Measurements from ENCODE around the gene KRTAP20-3. TPM values are rescaled to one million over a fixed set of nuclear protein-coding genes. Genes with fewer than 3 reads are reported as not detected.

Gene KRTAP20-3
- total RNA-seq: not detected

DNA sequence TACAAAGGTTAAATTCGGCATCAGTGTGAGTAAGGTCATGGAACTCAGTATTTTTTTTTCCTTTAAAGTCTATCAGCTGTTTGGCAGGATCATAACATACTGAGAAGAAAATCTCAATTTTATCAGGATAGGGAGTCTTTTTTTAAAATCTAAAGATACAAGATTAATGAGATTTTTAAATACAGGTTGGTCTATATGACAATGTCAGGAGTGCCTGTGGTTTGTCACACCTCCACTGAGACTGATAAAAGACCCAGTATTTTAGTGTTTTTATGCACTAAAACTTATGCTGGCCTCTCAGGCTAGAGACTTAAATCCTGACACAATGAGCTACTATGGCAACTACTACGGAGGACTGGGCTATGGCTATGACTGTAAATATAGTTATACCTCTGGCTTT, at the start of gene KRTAP20-3:
TSS of gene KRTAP20-3 (plus strand) at position 301 of the 400 bp plus-strand sequence.
- H3K4me3 ChIP-seq (ENCODE audit: low read depth, poor library complexity, severe bottlenecking): no peak within 1 kb of the TSS
- TF ChIP-seq, protein P1, sequence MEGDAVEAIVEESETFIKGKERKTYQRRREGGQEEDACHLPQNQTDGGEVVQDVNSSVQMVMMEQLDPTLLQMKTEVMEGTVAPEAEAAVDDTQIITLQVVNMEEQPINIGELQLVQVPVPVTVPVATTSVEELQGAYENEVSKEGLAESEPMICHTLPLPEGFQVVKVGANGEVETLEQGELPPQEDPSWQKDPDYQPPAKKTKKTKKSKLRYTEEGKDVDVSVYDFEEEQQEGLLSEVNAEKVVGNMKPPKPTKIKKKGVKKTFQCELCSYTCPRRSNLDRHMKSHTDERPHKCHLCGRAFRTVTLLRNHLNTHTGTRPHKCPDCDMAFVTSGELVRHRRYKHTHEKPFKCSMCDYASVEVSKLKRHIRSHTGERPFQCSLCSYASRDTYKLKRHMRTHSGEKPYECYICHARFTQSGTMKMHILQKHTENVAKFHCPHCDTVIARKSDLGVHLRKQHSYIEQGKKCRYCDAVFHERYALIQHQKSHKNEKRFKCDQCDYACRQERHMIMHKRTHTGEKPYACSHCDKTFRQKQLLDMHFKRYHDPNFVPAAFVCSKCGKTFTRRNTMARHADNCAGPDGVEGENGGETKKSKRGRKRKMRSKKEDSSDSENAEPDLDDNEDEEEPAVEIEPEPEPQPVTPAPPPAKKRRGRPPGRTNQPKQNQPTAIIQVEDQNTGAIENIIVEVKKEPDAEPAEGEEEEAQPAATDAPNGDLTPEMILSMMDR (IDR thresholded peaks at IDR 0.05): no peak
- TF ChIP-seq POLR2A (IDR thresholded peaks at IDR 0.05): no peak
- intact Hi-C loops (cut with DNase I; ENCODE audit: low total_unique reads): no loop called here
- no peak for DNase-seq (ENCODE audit: low spot score in 2 of 2)
- WGBS, 2 donors: 86 to 92% methylated on average over 2 of the region's 2 CpGs

DNA sequence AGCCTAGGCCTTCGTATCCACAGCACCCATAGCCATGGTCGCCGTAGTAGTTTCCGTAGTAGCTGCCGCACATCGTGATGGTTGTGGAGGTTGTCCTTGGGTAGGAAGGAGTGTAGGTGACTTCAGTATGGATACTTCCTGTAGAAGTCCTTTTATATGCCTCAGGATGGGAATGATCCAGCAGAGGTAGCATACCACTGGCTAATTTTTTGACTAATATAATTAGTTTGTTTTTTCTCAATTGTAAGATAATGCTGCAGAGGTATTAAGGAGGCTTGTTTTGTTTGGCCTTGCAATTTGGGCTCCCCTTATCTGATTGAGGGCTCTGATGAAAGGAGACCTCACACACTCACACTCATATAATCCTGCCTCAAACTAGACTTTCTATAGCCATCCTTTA, 43.9 kb upstream of the KRTAP20-3 start, which contains the start of gene KRTAP6-2:
TSS of gene KRTAP6-2 (minus strand) at position 101 of the 400 bp plus-strand sequence. CDS start at position 73, 28 bp downstream.
- TF ChIP-seq, protein P1 (IDR thresholded peaks at IDR 0.05): no peak
- no peak for TF ChIP-seq POLR2A (IDR thresholded peaks at IDR 0.05)
- no peak within 1 kb of the TSS for H3K4me3 ChIP-seq (ENCODE audit: low read depth, poor library complexity, severe bottlenecking)
- whole genome bisulfite sequencing, 2 donors: 93 to 96% methylated on average over 6 of the region's 6 CpGs
- DNase-seq (ENCODE audit: low spot score in 2 of 2): no peak
- intact Hi-C loops (cut with DNase I; ENCODE audit: low total_unique reads): no loop called here

DNA sequence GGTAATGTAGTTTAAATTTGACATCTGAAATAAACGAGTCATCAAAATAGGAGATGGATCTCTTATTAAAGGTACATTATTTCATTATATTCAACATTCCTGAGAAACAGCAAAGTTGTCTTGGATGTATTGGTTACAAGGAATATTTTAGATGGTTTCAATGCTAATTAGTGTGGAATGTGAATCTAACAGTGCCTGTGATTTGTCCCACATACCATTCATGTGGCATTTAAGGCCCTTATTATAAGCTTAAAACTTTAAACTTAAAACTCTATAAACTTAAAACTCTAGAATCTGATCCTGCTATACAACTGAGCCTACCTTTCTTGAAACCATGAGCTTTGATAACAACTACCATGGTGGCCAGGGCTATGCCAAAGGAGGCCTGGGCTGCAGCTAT, 41.9 kb upstream of the KRTAP20-3 start, which contains the start of gene KRTAP22-1:
TSS of gene KRTAP22-1 (plus strand) at position 301 of the 400 bp plus-strand sequence.
- intact Hi-C loops (cut with DNase I; ENCODE audit: low total_unique reads): no loop called here
- TF ChIP-seq, protein P1 (IDR thresholded peaks at IDR 0.05): no peak
- TF ChIP-seq POLR2A (IDR thresholded peaks at IDR 0.05): no peak
- no peak within 1 kb of the TSS for H3K4me3 ChIP-seq (ENCODE audit: low read depth, poor library complexity, severe bottlenecking)
- 0 to 89% methylated on average over 1 of the region's 1 CpG for WGBS, 2 donors
- DNase-seq (ENCODE audit: low spot score in 2 of 2): no peak

DNA sequence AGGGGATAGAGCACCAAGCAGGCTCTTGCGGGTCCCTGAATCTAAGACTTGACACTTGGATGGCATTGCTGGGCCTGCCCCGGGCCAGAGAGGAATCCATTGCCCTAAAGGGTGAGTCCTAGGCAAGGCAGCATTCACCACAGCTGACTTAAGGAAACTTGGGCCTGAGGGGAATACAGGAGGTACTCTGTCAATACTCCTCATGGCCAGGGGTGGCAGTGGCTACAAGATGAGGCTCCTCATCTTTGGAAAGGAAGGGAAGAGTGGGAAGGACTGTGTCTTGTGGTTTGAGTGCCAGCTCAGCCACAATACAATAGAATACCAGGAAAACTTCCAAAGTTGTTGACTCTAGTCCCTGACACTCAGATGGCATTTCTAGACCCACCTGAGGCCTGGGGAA, 36.7 kb upstream of the KRTAP20-3 start:
- WGBS, 2 donors: 80 to 85% methylated on average over 2 of the region's 2 CpGs
- TF ChIP-seq, protein P1 (IDR thresholded peaks at IDR 0.05): no peak
- no peak for TF ChIP-seq POLR2A (IDR thresholded peaks at IDR 0.05)
- DNase-seq (ENCODE audit: low spot score in 2 of 2): no peak
- H3K4me3 ChIP-seq (ENCODE audit: low read depth, poor library complexity, severe bottlenecking): no peak overlapping the region
- intact Hi-C loops (cut with DNase I; ENCODE audit: low total_unique reads): no loop called here

DNA sequence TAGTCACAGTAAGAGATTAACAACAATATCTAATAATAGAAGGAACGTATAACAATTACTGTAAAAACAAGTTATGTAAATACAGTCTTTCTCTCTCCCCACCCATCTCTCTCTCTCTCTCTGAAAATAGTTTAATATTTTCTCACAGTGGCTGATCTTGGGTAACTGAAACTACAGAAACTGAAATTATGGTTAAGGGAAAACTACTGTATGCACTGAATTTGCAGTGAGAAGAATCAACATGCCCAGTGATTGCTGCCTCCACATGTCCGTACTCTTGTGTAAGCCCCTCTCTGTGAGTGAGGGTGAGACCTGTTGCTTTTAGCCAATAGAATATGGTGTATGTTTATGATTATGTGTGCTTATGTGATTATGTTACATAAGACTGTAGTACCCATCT, 30.5 kb upstream of the KRTAP20-3 start:
- TF ChIP-seq POLR2A (IDR thresholded peaks at IDR 0.05): no peak
- TF ChIP-seq, protein P1 (IDR thresholded peaks at IDR 0.05): no peak
- no peak overlapping the region for H3K4me3 ChIP-seq (ENCODE audit: low read depth, poor library complexity, severe bottlenecking)
- DNase-seq (ENCODE audit: low spot score in 2 of 2): no peak
- intact Hi-C loops (cut with DNase I; ENCODE audit: low total_unique reads): no loop called here
- WGBS, 2 donors: 70 to 76% methylated on average over 2 of the region's 2 CpGs

DNA sequence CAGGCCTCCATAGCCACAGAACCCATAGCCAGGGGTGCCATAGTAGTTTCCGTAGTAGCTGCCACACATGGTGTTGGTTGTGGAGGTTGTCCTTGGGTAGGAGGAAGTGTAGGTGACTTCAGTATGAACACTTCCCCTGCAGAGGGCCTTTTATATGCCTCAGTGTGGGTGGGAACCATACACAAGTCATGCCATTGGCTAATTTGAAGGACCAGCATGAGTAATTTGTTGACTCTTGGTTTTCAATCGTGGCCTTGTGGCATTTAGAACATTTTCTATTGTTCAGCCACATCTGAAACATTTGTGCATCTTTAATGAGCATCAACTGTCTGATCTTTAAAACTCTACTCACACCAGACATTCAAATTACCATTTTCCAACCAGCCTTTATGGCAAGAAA, 28.8 kb upstream of the KRTAP20-3 start, which contains the start of gene KRTAP6-1:
TSS of gene KRTAP6-1 (minus strand) at position 95 of the 400 bp plus-strand sequence. CDS start at position 69, 26 bp downstream.
- intact Hi-C loops (cut with DNase I; ENCODE audit: low total_unique reads): no loop called here
- no peak for DNase-seq (ENCODE audit: low spot score in 2 of 2)
- H3K4me3 ChIP-seq (ENCODE audit: low read depth, poor library complexity, severe bottlenecking): no peak within 1 kb of the TSS
- 70 to 80% methylated on average over 2 of the region's 2 CpGs for WGBS, 2 donors
- TF ChIP-seq, protein P1 (IDR thresholded peaks at IDR 0.05): no peak
- no peak for TF ChIP-seq POLR2A (IDR thresholded peaks at IDR 0.05)
